HG03457 (cell line): ENCODE results near the gene SLC8A2.

Source experiments
- ATAC-seq: cut with Tn5 transposase; IDR thresholded peaks from one replicate; pipeline ENCODE4 v1.9.1; 2021; ENCODE audit warnings: moderate number of reproducible peaks; ENCODE audit not compliant: unreplicated experiment

SLC8A2 gene

GRCh38 chr19:47432091-47432490, 39.6 kb downstream of the SLC8A2 start:
- ATAC-seq, result no peak

- no peak for ATAC-seq
Measured at GRCh38 chr19:47430041-47430802, 41.5 kb downstream of the SLC8A2 start.

GRCh38 chr19:47429140-47429793, 42.4 kb downstream of the SLC8A2 start:
- no peak for ATAC-seq

GRCh38 chr19:47428177-47428894, 43.4 kb downstream of the SLC8A2 start:
- no peak for ATAC-seq

- no peak for ATAC-seq
Measured at GRCh38 chr19:47427241-47428176, 44.2 kb downstream of the SLC8A2 start.

GRCh38 chr19:47423203-47423882, 48.4 kb downstream of the SLC8A2 start:
- ATAC-seq, result no peak

GRCh38 chr19:47422417-47423163, 49.1 kb downstream of the SLC8A2 start:
- ATAC-seq, result no peak

GRCh38 chr19:47421844-47422395, 49.8 kb downstream of the SLC8A2 start:
- no peak for ATAC-seq

GRCh38 chr19:47421244-47421786, 50.4 kb downstream of the SLC8A2 start:
- no peak for ATAC-seq

- ATAC-seq, result no peak
Measured at GRCh38 chr19:47419789-47420188, 51.9 kb downstream of the SLC8A2 start.

- ATAC-seq, result no peak
Measured at GRCh38 chr19:47419030-47419783, 52.5 kb downstream of the SLC8A2 start, which contains the start of gene MEIS3. TSS of gene MEIS3 (minus strand) at chr19:47419527. CDS start at chr19:47419081, 446 bp downstream.

GRCh38 chr19:47418692-47419029, 53.0 kb downstream of the SLC8A2 start:
- no peak for ATAC-seq

GRCh38 chr19:47417746-47418691, 53.7 kb downstream of the SLC8A2 start:
- no peak for ATAC-seq

- ATAC-seq, result no peak
Measured at GRCh38 chr19:47417107-47417745, 54.5 kb downstream of the SLC8A2 start.

GRCh38 chr19:47416643-47416985, 55.1 kb downstream of the SLC8A2 start:
- no peak for ATAC-seq

- ATAC-seq, result no peak
Measured at GRCh38 chr19:47415953-47416642, 55.6 kb downstream of the SLC8A2 start.
